Mammary epithelial cell (primary cell): ENCODE measurements around the gene ASIC4.

Experiments used
- EZH2 ChIP-seq: IDR thresholded peaks from 2 replicates; pipeline ENCODE4 v1.6.1; 2012; ENCODE audit warnings: low read length, inconsistent platforms, borderline replicate concordance
- TF ChIP-seq, protein P1 (sequence below), 2 donors: IDR thresholded peaks in 1 of 2; conservative IDR thresholded peaks in 1 of 2; 2 replicates each; pipeline ENCODE4 v1.5.1; 2011 to 2012; ENCODE audit warnings: inconsistent platforms in 2 of 2, low read length in 2 of 2, mild to moderate bottlenecking in 2 of 2, control low read depth in 1 of 2, low read depth in 1 of 2; ENCODE audit not compliant: insufficient read depth in 1 of 2; ENCODE audit errors: extremely low read depth in 1 of 2

DNA sequence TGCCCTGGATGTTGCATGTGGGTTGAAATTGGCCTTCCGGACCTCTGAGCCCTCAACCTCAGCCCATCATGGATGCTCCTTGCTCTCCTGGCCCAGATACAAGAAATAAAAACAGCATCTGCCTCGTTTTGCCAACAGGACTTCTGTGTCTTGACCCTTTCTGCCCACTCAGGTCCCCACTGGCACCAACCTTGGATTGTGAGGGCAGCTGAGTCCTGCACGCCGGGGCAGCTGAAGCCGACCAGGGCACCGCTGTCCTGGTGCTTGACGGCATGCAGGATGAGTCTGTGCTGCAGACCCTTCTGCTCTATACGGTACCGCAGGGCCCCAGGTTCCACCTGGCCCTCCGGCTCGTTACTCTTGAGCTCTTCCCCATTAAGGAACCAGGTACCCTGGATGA is 52.4 kb downstream of the ASIC4 start:
- TF ChIP-seq, protein P1, sequence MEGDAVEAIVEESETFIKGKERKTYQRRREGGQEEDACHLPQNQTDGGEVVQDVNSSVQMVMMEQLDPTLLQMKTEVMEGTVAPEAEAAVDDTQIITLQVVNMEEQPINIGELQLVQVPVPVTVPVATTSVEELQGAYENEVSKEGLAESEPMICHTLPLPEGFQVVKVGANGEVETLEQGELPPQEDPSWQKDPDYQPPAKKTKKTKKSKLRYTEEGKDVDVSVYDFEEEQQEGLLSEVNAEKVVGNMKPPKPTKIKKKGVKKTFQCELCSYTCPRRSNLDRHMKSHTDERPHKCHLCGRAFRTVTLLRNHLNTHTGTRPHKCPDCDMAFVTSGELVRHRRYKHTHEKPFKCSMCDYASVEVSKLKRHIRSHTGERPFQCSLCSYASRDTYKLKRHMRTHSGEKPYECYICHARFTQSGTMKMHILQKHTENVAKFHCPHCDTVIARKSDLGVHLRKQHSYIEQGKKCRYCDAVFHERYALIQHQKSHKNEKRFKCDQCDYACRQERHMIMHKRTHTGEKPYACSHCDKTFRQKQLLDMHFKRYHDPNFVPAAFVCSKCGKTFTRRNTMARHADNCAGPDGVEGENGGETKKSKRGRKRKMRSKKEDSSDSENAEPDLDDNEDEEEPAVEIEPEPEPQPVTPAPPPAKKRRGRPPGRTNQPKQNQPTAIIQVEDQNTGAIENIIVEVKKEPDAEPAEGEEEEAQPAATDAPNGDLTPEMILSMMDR (conservative IDR thresholded peaks at IDR 0.05 in 1 of 2, IDR thresholded peaks at IDR 0.05 in 1 of 2; ENCODE audit: extremely low read depth in 1 of 2, insufficient read depth in 1 of 2, low read depth in 1 of 2, low read length in 2 of 2): no peak
- no peak for TF ChIP-seq EZH2
